SU-DHL-6 (cell line): ENCODE measurements around the gene ADPRM.

ENCODE experiments used
- CTCF ChIP-seq: fragments of 200-600 bp; sonication (generic); IDR thresholded peaks from one replicate; pipeline ENCODE4 v1.5.1; 2017; ENCODE audit warnings: antibody characterized with exemption, mild to moderate bottlenecking, low read length, moderate library complexity; ENCODE audit not compliant: insufficient read depth, poor library complexity, severe bottlenecking
- EZH2phosphoT487 ChIP-seq: fragments of 200-600 bp; sonication (generic), shearing (Covaris generic); conservative IDR thresholded peaks from 2 replicates; pipeline ENCODE4 v1.6.1; 2018; ENCODE audit warnings: mild to moderate bottlenecking, antibody characterized with exemption, low read length, moderate library complexity, mixed read lengths

- TF ChIP-seq CTCF (no peak), EZH2phosphoT487 (no peak)
Observed at GRCh38 chr17:10651927-10652326, 45.5 kb upstream of the ADPRM start.
